Measurements from ENCODE around the gene RASAL2. TPM values are rescaled to one million over a fixed set of nuclear protein-coding genes. Genes with fewer than 3 reads are reported as not detected.

RASAL2 gene
- total and polyA plus RNA-seq, 2 of the 4 experiments (the other 2 are of a cell fraction), result 13.1 to 20.6 TPM

DNA sequence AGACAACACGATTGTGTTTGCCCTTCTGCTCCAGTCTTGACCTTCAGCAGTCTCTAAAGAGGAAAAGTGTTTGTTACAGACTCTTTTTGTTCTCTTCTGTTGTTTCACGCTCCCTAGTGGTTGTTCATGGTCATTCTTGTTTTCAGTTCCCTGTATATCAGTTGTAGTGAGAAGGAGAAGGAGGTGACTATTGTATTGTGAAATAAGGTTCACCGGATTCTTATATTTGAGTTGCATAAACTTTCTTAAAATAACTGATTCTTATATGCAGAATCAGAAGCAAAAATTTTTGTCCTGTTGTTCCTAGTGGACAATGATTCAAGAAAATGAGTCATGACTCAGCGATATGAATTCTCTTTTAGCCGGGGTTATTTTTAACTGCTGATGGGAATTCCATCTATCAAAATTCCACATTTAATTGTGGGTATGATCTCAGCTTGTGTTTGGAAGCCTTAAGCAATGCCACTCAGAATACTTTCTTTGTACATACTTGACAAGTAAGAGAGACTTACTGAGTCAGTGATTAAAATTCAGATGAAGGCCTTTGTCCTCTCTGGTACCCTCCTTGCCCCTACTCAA is 250.7 kb downstream of the RASAL2 start:
- H2AK9ac ChIP-seq (replicated peaks; ENCODE audit: low read depth, low read length, poor library complexity), result no peak overlapping the region
- intact Hi-C loops (cut with micrococcal nuclease), result no loop called here
- H3K9me1 ChIP-seq (ENCODE audit: insufficient read depth, low read length), result peaks cover 8% of the 10 kb centered on the region; the same call in 1 of the 2 replicates
- no peaks in the 10 kb centered on the region for H4K20me1 ChIP-seq (ENCODE audit: insufficient read depth, low read length)
- H3K4me1 ChIP-seq (ENCODE audit: control insufficient read depth, insufficient read depth, low read length), result peaks cover 7% of the 10 kb centered on the region
- no peaks in the 10 kb centered on the region for H3K27me3 ChIP-seq (ENCODE audit: control insufficient read depth, insufficient read depth, low read length)
- H2AK5ac ChIP-seq (ENCODE audit: low read depth, low read length), result no peak overlapping the region
- peak overlapping the region; percentile 23; the same call in 1 of the 2 replicates for H3K4ac ChIP-seq (ENCODE audit: low read depth, low read length)
- peak overlapping the region; percentile 58; the same call in 1 of the 2 replicates for H3K23ac ChIP-seq (ENCODE audit: low read depth, low read length)
- ChIA-PET CTCF (interaction anchor here (1.4 kb wide), 1 partner anchor 156 kb away, joined by 4 read pairs; no protein-coding TSS in a partner anchor), POLR2A (ENCODE audit: unreplicated experiment) (interaction anchor here (0.6 kb wide), 1 partner anchor 117 kb away, joined by 4 read pairs; no protein-coding TSS in a partner anchor)
- ATAC-seq (ENCODE audit: low read depth) (peak; percentile 62), DNase-seq (peak; percentile 92)
- peak overlapping the region; percentile 64; the same call in 1 of the 2 replicates for H4K5ac ChIP-seq (ENCODE audit: low read depth, low read length)
- peak overlapping the region in 1 of 2 experiments; percentile 31; a peak in 1 of 4 replicates for H4K8ac ChIP-seq (ENCODE audit: low read depth in 2 of 2, low read length in 2 of 2)
- no peaks in the 10 kb centered on the region for H3K36me3 ChIP-seq (ENCODE audit: control insufficient read depth, insufficient read depth, low read length)
- WGBS, 2 experiments (ENCODE audit: extremely low coverage in 2 of 2, insufficient read length in 1 of 2), result no CpG with 5 or more reads among the region's 5 CpGs
- H3K4me3 ChIP-seq (ENCODE audit: insufficient read depth, low read depth, low read length), result no peak overlapping the region; the same call in 1 of the 2 replicates
- peak overlapping the region; percentile 76 for H2BK5ac ChIP-seq (ENCODE audit: low read depth, low read length, poor library complexity, severe bottlenecking)
- no peaks in the 10 kb centered on the region for H3K9me3 ChIP-seq (ENCODE audit: control insufficient read depth, insufficient read depth, low read length)
- H3K14ac ChIP-seq (replicated peaks; ENCODE audit: low read depth, low read length), result peak overlapping the region; percentile 16
- H3K27ac ChIP-seq (ENCODE audit: insufficient read depth, low read length), result peak overlapping the region; percentile 53; the same call in 1 of the 2 replicates
- peak overlapping the region; percentile 94 for H3K4me2 ChIP-seq (ENCODE audit: low read depth, low read length)
- peak overlapping the region; percentile 45 for H2BK120ac ChIP-seq (ENCODE audit: low read depth, low read length)
- H3K9ac ChIP-seq (ENCODE audit: low read depth, low read length), result no peak overlapping the region
- H3K79me1 ChIP-seq (ENCODE audit: low read depth in 1 of 2, low read length in 2 of 2), result peaks cover 11 to 28% of the 10 kb centered on the region in 2 experiments; a peak in 3 of 4 replicates
- in situ Hi-C loops (cut with MboI; ENCODE audit: low sequenced_read_pairs), result no loop called here
- no TSS peak for BruUV-seq (replicated peaks)
- H3K56ac ChIP-seq (ENCODE audit: extremely low read depth, insufficient read depth, low read length), result no peak overlapping the region; the same call in 1 of the 2 replicates
- dilution Hi-C loops (cut with HindIII; ENCODE audit: low sequenced_read_pairs, unreplicated experiment), result no loop called here
- peak overlapping the region; percentile 96 for H3K18ac ChIP-seq (ENCODE audit: low read depth, low read length)
- peak overlapping the region; percentile 30 for H2BK20ac ChIP-seq (ENCODE audit: low read depth, low read length)
- no peak overlapping the region for H4K91ac ChIP-seq (ENCODE audit: insufficient read depth, low read depth, low read length)
- H2BK15ac ChIP-seq (ENCODE audit: low read depth, low read length), result no peak overlapping the region; the same call in 2 of the 3 replicates
- no peak for TF ChIP-seq RFX5 (IDR thresholded peaks at IDR 0.05; ENCODE audit: low read depth, low read length)
- TF ChIP-seq RCOR1 (IDR thresholded peaks at IDR 0.05; ENCODE audit: insufficient replicate concordance, low read length), result no peak
- TF ChIP-seq, protein P1, sequence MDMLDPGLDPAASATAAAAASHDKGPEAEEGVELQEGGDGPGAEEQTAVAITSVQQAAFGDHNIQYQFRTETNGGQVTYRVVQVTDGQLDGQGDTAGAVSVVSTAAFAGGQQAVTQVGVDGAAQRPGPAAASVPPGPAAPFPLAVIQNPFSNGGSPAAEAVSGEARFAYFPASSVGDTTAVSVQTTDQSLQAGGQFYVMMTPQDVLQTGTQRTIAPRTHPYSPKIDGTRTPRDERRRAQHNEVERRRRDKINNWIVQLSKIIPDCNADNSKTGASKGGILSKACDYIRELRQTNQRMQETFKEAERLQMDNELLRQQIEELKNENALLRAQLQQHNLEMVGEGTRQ (IDR thresholded peaks at IDR 0.05; ENCODE audit: low read depth, low read length), result no peak
- peak; percentile 85 for TF ChIP-seq MAFK (IDR thresholded peaks at IDR 0.05; ENCODE audit: low read depth, low read length)
- no peak for TF ChIP-seq BHLHE40 (IDR thresholded peaks at IDR 0.05; ENCODE audit: low read depth, low read length)
- TF ChIP-seq CEBPB (IDR thresholded peaks at IDR 0.05; ENCODE audit: low read depth, low read length), result peak; percentile 95
- TF ChIP-seq RAD21 (IDR thresholded peaks at IDR 0.05; ENCODE audit: low read length), result peak; percentile 31; the same call in 1 of the 2 replicates
- peak; percentile 74 for TF ChIP-seq FOS (IDR thresholded peaks at IDR 0.05; ENCODE audit: low read depth, low read length)
- 0 out of 2 replicates have a peak, but pooled peaks have one; percentile 29 for TF ChIP-seq SMC3 (IDR thresholded peaks at IDR 0.05; ENCODE audit: low read depth, low read length)
- TF ChIP-seq CHD1 (IDR thresholded peaks at IDR 0.05; ENCODE audit: low read depth, low read length), result no peak
- peak; percentile 56 for TF ChIP-seq CTCF (conservative IDR thresholded peaks at IDR 0.05; ENCODE audit: low read depth, low read length)
- TF ChIP-seq NFE2L2 (IDR thresholded peaks at IDR 0.05; ENCODE audit: low read depth, low read length), result peak; percentile 95
- H2AFZ ChIP-seq (replicated peaks; ENCODE audit: low read length, poor library complexity), result no peak overlapping the region
